Measurements from ENCODE around the gene NTM.

- TF ChIP-seq CTCF (IDR thresholded peaks at IDR 0.05) = no peak
- TF ChIP-seq POLR2A (IDR thresholded peaks at IDR 0.05) = no peak
- no peak for TF ChIP-seq POLR2AphosphoS5 (IDR thresholded peaks at IDR 0.05)
- no peak for TF ChIP-seq EP300 (IDR thresholded peaks at IDR 0.05)
Measured at GRCh38 chr11:131896978-131897615, 526.7 kb downstream of the NTM start.
